Lower lobe of right lung (tissue), 2 donors: ENCODE results near the gene CCL7. TPM values are rescaled to one million over a fixed set of nuclear protein-coding genes. Genes with fewer than 3 reads are reported as not detected.

Experiments
- ATAC-seq, 2 donors: fragments of 200-7000 bp; cut with Tn5 transposase; one replicate each; pipeline ENCODE4 v1.9.1; 2020 to 2022; ENCODE audit warnings: mild to moderate bottlenecking in 2 of 2, moderate library complexity in 2 of 2
- DNase-seq: peaks from one replicate; pipeline ENCODE4 v3.0.0-alpha.2; 2020
- H3K27ac ChIP-seq: fragments of 200-600 bp; one replicate; pipeline ENCODE4 v1.8.0; 2022
- H3K27me3 ChIP-seq: fragments of 200-600 bp; one replicate; pipeline ENCODE4 v1.8.0; 2022; ENCODE audit warnings: low read depth
- H3K36me3 ChIP-seq: fragments of 200-600 bp; one replicate; pipeline ENCODE4 v1.8.0; 2022; ENCODE audit warnings: mild to moderate bottlenecking
- H3K4me1 ChIP-seq: fragments of 200-600 bp; one replicate; pipeline ENCODE4 v1.8.0; 2022
- H3K4me3 ChIP-seq: fragments of 200-600 bp; one replicate; pipeline ENCODE4 v1.8.0; 2022; ENCODE audit warnings: mild to moderate bottlenecking
- H3K9me3 ChIP-seq: fragments of 200-600 bp; one replicate; pipeline ENCODE4 v1.8.0; 2022
- CTCF ChIP-seq: fragments of 200-600 bp; IDR thresholded peaks from one replicate; pipeline ENCODE4 v1.8.0; 2022; ENCODE audit warnings: antibody characterized with exemption, mild to moderate bottlenecking
- intact Hi-C: fragments of 100-400 bp; cut with DNase I; formaldehyde crosslinking; loops from one replicate; pipeline ENCODE4 v1.11.0; 2022
- total RNA-seq: library from RNA; stranded (reverse); fragmentation: NEBNext Ultra II Directional; extraction: Animal tissue kit (Norgen Biotek cat#: 25700); gene quantifications from one replicate; pipeline ENCODE4 v1.2.1, GENCODE V29; 2021
- donor health status: DM: no; HTN: yes; CAD: no; lungs with severe emphysema.

Gene CCL7
- total RNA-seq, 1 donor from 2014 or later: not detected

- ATAC-seq: no peak
- no peak overlapping the region for H3K27ac ChIP-seq
Measured at GRCh38 chr17:34261568-34262337, 8.3 kb upstream of the CCL7 start.

GRCh38 chr17:34265711-34266110 is 4.3 kb upstream of the CCL7 start:
- DNase-seq (no peak), ATAC-seq (no peak)
- intact Hi-C loops: no loop called here
- Histone ChIP-seq H3K27me3 (no peaks in the 10 kb centered on the region), H3K27ac (no peak overlapping the region), H3K36me3 (no peaks in the 10 kb centered on the region), H3K4me1 (no peaks in the 10 kb centered on the region), H3K9me3 (no peaks in the 10 kb centered on the region), H3K4me3 (no peak overlapping the region)
- TF ChIP-seq CTCF: no peak

More at GRCh38 chr17:34261568-34262337, 8.3 kb upstream of the CCL7 start:
- no peaks in the 10 kb centered on the region for H3K4me1 ChIP-seq
- intact Hi-C loops: no loop called here
- H3K36me3 ChIP-seq: no peaks in the 10 kb centered on the region
- no peak for DNase-seq
- no peak overlapping the region for H3K4me3 ChIP-seq
- no peak for TF ChIP-seq CTCF
- no peaks in the 10 kb centered on the region for H3K27me3 ChIP-seq
- H3K9me3 ChIP-seq: no peaks in the 10 kb centered on the region

- TF ChIP-seq CTCF: no peak
- H3K27me3 ChIP-seq: no peaks in the 10 kb centered on the region
- no peaks in the 10 kb centered on the region for H3K4me1 ChIP-seq
- no peaks in the 10 kb centered on the region for H3K9me3 ChIP-seq
- no peak overlapping the region for H3K4me3 ChIP-seq
- ATAC-seq (no peak), DNase-seq (no peak)
- intact Hi-C loops: no loop called here
- H3K36me3 ChIP-seq: no peaks in the 10 kb centered on the region
- H3K27ac ChIP-seq: no peak overlapping the region
Measured at GRCh38 chr17:34275881-34276280, 5.9 kb downstream of the CCL7 start.

- TF ChIP-seq CTCF: no peak
- no peak for ATAC-seq
- intact Hi-C loops: no loop called here
Measured at GRCh38 chr17:34276826-34277225, 6.8 kb downstream of the CCL7 start.

GRCh38 chr17:34283571-34283970 is 13.6 kb downstream of the CCL7 start:
- Histone ChIP-seq H3K4me1 (no peaks in the 10 kb centered on the region), H3K4me3 (no peak overlapping the region), H3K36me3 (no peaks in the 10 kb centered on the region), H3K9me3 (no peaks in the 10 kb centered on the region), H3K27me3 (no peaks in the 10 kb centered on the region), H3K27ac (no peak overlapping the region)
- DNase-seq: no peak
- no peak for ATAC-seq
- intact Hi-C loops: no loop called here
- TF ChIP-seq CTCF: no peak

More at GRCh38 chr17:34276826-34277225, 6.8 kb downstream of the CCL7 start:
- Histone ChIP-seq H3K4me3 (no peak overlapping the region), H3K36me3 (no peaks in the 10 kb centered on the region), H3K27me3 (no peaks in the 10 kb centered on the region), H3K27ac (no peak overlapping the region), H3K4me1 (no peaks in the 10 kb centered on the region), H3K9me3 (no peaks in the 10 kb centered on the region)
- no peak for DNase-seq
